ENCODE data around the gene MAGEC1. TPM values are rescaled to one million over a fixed set of nuclear protein-coding genes. Genes with fewer than 3 reads are reported as not detected.

Gene MAGEC1
- total RNA-seq, 1 experiment from 2014 or later, result not detected

DNA sequence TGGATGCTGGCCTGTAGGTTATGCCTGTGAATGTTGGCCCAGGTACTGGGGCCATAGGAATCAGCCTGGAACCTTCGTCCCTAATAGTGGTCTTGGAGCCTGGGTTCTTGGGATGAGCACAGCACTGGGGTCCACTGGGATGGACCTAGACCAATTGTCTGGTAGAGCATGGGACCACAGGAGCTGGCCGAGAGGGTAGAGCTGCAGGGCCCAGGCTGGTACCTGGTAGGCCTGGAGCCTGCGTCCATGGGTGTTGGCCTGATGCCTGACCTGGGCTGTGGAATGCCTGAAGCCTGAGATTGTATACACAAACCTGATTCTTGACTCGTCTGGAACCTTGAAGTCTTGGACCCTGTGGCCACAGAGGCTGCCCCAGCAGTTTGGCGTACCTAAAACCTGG, 48.9 kb downstream of the MAGEC1 start:
- ATAC-seq (no peak), DNase-seq (no peak)
- H3K4me2 ChIP-seq (ENCODE audit: low read length), result no peak overlapping the region
- TF ChIP-seq, protein P1, sequence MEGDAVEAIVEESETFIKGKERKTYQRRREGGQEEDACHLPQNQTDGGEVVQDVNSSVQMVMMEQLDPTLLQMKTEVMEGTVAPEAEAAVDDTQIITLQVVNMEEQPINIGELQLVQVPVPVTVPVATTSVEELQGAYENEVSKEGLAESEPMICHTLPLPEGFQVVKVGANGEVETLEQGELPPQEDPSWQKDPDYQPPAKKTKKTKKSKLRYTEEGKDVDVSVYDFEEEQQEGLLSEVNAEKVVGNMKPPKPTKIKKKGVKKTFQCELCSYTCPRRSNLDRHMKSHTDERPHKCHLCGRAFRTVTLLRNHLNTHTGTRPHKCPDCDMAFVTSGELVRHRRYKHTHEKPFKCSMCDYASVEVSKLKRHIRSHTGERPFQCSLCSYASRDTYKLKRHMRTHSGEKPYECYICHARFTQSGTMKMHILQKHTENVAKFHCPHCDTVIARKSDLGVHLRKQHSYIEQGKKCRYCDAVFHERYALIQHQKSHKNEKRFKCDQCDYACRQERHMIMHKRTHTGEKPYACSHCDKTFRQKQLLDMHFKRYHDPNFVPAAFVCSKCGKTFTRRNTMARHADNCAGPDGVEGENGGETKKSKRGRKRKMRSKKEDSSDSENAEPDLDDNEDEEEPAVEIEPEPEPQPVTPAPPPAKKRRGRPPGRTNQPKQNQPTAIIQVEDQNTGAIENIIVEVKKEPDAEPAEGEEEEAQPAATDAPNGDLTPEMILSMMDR (conservative IDR thresholded peaks at IDR 0.05; ENCODE audit: low read depth, low read length), result no peak
- TF ChIP-seq EZH2phosphoT487 (IDR thresholded peaks at IDR 0.05; ENCODE audit: borderline replicate concordance, low read length) (no peak), EZH2 (IDR thresholded peaks at IDR 0.05; ENCODE audit: low read length, unreplicated experiment) (no peak)
- no peaks in the 10 kb centered on the region for H3K27me3 ChIP-seq (ENCODE audit: low read length)
- no peaks in the 10 kb centered on the region for H3K9me3 ChIP-seq (ENCODE audit: low read length)
- no peaks in the 10 kb centered on the region for H3K4me1 ChIP-seq (ENCODE audit: insufficient read depth, low read length)
- H2AFZ ChIP-seq (ENCODE audit: low read length), result no peak overlapping the region
- CTCF ChIA-PET, result no interaction called here
- H3K4me3 ChIP-seq (ENCODE audit: low read length), result no peak overlapping the region
- H3K27ac ChIP-seq (ENCODE audit: low read length), result no peak overlapping the region
- H3K9ac ChIP-seq (ENCODE audit: low read length), result no peak overlapping the region
- no peaks in the 10 kb centered on the region for H4K20me1 ChIP-seq (ENCODE audit: low read length)
- H3K36me3 ChIP-seq (ENCODE audit: low read depth, low read length), result no peaks in the 10 kb centered on the region
- POLR2A ChIA-PET (ENCODE audit: unreplicated experiment), result no interaction called here
- H3K79me2 ChIP-seq (ENCODE audit: low read length), result no peaks in the 10 kb centered on the region
- no peaks in the 10 kb centered on the region for H3F3A ChIP-seq (ENCODE audit: low read length, unreplicated experiment)
- intact Hi-C loops (cut with micrococcal nuclease), result no loop called here
- no TSS peak for BruUV-seq (replicated peaks)
- H3K9me2 ChIP-seq (replicated peaks; ENCODE audit: low read length), result no peaks in the 10 kb centered on the region

- intact Hi-C loops (cut with micrococcal nuclease), result no loop called here
- H3K9me2 ChIP-seq (replicated peaks; ENCODE audit: low read length), result no peaks in the 10 kb centered on the region
- peak overlapping the region; percentile 47 for H3K27ac ChIP-seq (ENCODE audit: low read length)
- no peak overlapping the region for H3K4me3 ChIP-seq (ENCODE audit: low read length)
- H3K9ac ChIP-seq (ENCODE audit: low read length), result no peak overlapping the region
- H3K4me1 ChIP-seq (ENCODE audit: insufficient read depth, low read length), result no peaks in the 10 kb centered on the region; the same call in 1 of the 2 replicates
- no peak overlapping the region for H3K4me2 ChIP-seq (ENCODE audit: low read length)
- H3K27me3 ChIP-seq (ENCODE audit: low read length), result no peaks in the 10 kb centered on the region
- no TSS peak for BruUV-seq (replicated peaks)
- H4K20me1 ChIP-seq (ENCODE audit: low read length), result no peaks in the 10 kb centered on the region
- no peaks in the 10 kb centered on the region for H3F3A ChIP-seq (ENCODE audit: low read length, unreplicated experiment)
- H3K36me3 ChIP-seq (ENCODE audit: low read depth, low read length), result no peaks in the 10 kb centered on the region
- CTCF ChIA-PET, result no interaction called here
- H3K9me3 ChIP-seq (ENCODE audit: low read length), result no peaks in the 10 kb centered on the region
- no peak overlapping the region for H2AFZ ChIP-seq (ENCODE audit: low read length)
- POLR2A ChIA-PET (ENCODE audit: unreplicated experiment), result no interaction called here
- DNase-seq (peak; percentile 38), ATAC-seq (peak; percentile 33)
- H3K79me2 ChIP-seq (ENCODE audit: low read length), result no peaks in the 10 kb centered on the region
- TF ChIP-seq, protein P1 (conservative IDR thresholded peaks at IDR 0.05; ENCODE audit: low read depth, low read length), result no peak
- TF ChIP-seq EZH2 (IDR thresholded peaks at IDR 0.05; ENCODE audit: low read length, unreplicated experiment) (no peak), EZH2phosphoT487 (IDR thresholded peaks at IDR 0.05; ENCODE audit: borderline replicate concordance, low read length) (no peak)
Observed at GRCh38 chrX:141958675-141959074, 55.0 kb downstream of the MAGEC1 start.

Other genes starting within 250 kb of the MAGEC1 start
- gene SPANXD, start 205.2 kb upstream of the MAGEC1 start, total RNA-seq (2014; rRNA removed), result not detected in 2 replicates
- gene MAGEC3, start 65.6 kb upstream of the MAGEC1 start, total RNA-seq (2014; rRNA removed), result not detected in 2 replicates